ENCODE results near the gene JDP2.
A peak's percentile ranks its signal among the peaks of the same experiment; 100 is the strongest.

The JDP2 gene

DNA sequence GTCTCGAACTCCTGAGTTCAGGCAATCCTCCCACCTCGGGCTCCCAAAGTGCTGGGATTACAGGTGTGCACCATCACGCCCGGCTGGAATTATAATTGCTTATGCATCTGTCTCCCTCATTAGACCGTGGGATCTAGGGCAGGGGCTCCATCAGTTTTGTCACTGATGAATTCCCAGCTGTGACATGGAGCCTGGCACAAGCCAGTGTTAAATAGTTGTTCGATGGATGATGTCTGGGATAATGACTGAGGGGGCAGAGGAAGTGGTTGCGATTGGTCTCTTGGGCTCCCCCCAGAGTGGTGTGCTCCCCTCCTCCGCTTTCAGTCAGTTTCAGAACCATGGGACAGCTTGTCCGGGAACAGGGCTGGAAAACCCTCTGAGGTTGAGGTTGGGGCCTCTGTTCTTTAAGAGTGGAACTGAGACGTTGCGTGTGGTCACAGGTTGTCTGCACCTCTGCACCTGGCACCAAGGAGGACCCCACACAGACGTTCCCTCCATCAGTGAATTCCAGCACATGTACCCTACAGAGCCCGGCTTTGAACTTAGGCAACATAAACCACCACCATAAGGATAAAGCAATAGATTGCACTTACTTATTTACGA lies 63.7 kb downstream of the JDP2 start:
- DNase-seq: no peak

DNA sequence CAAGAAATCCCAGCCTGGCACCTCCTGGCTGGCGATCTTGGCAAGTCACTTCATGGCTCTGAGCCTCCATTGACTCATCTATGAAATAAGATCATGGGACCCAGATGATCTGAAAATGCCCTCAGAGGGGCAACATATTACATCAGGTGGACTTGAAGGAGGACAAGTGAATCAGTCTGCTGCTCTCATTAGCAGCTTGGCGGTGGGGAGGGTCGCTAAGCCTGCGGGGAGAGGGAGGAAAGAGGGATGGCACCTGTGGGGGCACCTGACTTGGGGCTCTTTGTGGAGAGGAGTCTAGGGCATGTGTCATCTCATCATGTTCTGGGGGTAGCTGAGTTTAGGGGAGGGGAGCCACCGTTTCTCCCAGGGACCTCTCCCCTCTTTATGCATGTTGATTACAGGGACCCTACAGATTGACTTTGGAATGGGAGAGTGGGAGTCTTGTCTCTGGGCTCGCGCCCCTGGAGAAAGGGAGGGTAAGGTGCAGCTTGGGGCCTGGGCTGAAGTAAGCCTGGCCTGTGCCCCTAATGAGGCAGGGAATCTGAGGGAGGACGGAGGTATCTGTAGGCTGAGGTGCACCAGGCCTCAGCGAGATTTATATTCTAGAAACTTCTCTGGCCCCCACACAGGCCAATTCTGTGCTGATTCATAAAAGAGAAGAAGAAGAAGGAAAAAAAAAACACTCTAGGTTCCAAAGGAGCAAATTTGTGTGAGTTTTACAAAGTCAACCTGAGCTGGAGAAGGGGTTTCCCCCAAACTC lies 65.2 kb downstream of the JDP2 start:
- no peak for DNase-seq

DNA sequence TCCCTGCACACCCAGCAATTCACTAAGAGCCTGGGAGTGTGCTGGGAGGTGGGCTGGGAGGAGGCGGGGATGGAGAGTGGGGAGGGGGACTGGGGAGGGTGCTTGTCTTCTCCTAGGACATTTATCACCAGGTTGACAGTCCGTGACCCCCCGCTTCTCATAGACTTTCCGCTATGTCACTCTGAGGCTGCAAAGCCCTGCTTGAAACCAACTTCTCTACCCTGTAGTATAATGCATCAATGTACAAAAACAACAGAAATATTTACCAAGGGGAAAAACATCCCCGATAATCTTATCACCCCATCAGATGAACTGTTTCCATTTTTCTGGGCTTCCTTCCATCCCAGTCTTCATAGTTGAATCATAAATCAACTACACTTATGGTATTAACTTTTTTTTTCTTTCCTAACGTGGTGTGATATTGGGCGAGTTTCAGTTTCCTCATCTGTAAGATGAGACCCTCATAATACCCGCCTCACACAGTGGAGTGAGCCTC lies 65.8 kb downstream of the JDP2 start:
- DNase-seq: no peak

DNA sequence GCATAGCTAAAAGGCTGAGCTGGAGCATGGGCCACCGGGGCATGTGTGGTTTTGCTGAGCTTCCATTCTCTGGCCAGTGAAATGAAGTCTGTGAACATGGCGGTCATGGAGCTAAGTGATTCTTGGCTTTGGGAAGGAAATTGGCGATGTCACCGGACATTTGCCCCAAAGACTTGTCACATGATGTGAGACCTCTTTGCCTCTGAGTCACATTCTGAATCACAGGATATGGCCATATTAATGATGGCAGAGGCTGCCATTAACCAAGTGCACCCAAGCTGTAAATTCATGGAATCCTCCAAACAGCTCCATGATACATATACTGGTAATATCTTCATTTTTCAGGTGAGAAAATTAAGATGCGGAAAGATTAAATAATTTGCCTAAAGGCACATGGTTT lies 67.1 kb downstream of the JDP2 start:
- DNase-seq: no peak

DNA sequence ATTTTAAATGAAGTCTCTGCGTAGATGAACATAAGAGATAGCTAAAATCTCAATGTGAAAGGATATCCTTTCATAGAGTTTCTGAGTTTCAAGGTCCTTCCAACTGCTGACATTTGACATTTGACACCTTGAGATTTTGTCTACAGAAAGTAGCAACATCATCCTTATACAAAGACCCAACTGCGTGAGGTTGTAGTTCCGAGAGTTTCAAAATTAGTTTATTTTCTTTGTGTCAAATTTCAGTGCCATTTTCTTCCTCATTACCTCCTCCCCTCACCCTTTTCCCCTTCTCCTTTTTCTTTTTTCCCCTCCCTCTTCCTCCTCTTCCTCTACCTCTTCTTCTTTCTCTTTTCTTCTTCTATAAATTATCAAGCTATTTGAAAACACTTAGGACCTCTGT lies 67.6 kb downstream of the JDP2 start:
- no peak for DNase-seq

DNA sequence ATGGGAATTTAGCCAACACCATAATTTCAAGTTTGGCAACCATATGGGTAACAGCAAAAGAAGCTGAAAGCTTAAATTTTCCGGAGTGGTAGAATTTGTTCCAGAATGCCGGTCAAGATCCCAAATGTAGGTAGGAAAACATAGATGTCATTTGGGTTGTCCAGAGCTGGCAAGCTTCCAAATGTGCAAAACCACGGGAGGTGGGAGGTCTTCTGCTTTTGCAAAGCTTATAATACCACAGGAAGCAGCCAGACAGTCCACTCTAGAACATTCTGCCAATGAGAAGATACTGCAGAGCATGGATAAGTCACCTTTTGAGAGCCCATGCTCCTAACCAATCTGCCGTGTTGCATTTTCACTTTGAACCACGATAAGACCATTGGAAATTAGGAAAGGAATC lies 68.1 kb downstream of the JDP2 start:
- no peak for DNase-seq

DNA sequence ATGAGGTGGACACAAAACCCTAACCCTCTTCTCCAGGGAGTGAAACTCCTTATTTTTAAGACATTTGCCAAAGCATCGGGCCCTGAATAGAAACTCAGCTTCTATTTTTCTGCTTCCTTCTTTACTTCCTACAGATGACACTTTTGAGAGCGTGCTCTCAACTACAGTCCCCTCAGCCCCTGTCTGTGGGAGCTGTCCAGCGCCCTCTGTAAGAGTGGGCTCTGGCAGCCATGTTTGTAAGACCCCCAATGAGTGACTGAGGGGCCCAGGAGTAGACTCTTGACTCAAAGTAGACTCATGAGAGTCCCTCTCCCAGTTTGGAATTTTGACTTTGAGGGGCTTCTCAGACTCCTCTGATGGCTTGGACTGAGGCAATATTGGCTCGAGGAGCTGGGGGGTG lies 68.9 kb downstream of the JDP2 start:
- no peak for DNase-seq

DNA sequence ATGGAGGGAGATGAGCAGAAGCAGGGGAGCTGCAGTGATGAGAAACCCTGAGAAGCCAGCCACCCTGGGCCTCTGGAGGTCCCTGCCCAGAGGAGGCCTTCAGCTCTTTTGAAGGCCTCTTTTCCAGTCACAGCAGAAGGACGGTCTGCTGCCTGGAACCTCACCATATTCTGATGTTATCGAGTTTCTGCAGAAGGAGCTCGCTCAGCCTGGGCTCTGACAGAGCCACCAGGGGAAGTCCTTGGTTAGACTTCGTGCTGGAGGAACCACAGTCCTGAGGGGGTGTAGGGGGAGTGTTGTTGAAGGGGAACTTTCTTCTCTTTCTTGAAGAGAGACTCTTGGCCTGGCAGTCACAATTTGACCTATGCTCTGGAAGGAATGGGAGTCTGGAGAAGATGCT lies 69.4 kb downstream of the JDP2 start:
- DNase-seq: peak; percentile 33

DNA sequence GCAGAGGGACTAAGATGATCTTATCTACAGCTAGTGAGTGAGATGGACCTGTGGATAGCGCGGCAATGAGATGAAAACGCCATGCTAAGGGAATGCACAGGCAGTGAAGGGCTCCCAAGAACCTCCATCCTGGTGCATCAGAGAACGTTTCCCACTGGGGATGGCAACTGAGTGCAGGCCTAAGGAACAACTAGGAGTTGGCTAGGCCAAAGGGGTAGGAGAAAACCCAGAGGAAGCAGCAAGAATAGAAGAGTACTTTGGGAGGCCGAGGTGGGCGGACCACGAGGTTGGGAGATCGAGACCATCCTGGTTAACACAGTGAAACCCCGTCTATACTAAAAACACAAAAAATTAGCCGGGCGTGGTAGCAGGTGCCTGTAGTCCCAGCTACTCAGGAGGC lies 69.9 kb downstream of the JDP2 start:
- DNase-seq: no peak

DNA sequence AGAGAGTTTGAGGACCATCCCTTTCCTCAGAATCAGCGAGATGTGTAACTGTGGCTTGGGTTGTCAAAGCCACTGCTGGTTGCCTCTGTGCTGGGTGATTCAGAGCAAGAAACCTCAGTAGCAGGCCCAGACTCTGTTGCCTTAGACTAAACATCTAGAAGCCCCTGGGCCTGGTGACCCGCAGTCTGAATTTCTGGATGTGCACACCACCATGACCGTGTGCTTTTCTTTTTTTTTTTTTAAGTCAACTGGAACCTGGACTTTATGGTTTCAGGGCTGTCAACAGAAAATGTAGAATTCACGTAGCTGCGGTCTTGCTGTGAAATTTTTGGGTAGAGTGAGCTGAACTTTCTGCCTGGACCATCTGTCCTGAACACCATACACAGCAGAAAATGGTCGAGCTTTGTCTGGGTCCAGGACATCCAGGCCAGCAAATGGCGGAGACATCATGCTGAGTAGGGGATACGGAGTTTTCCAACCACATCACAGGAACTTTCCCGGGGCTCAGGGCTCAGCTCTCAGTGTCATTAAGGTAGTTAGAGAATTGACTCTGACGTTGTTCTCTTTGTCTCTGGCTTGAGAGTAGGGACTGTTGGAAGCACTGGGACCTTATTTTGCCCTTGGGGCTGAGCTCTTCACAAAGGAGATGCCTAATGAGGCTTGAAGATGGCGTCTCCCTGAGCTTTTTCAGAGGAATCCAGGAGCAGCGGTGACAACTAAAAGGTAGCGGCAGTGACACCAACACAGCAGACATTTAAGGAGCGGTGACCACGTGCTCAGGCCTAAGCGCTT lies 71.5 kb downstream of the JDP2 start:
- no peak for DNase-seq

DNA sequence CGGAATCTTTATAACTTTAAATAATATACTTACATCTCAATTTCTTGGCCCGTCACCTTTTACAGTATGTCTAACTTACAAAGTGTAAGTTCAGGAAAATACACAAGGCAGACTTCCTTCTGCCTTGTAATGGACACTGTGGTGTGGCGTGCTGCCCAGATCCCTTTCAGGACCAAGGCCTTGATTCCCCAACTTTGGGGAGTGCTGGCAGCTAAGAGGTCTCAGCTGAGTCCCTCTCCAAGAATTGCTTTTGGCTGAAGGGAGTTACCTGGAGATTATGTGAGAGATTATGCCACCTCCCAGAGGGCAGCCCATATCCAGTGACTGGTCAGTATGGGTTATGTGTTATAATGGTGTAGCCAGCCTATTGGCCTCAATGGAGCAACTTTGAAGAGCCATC lies 73.3 kb downstream of the JDP2 start:
- no peak for DNase-seq

DNA sequence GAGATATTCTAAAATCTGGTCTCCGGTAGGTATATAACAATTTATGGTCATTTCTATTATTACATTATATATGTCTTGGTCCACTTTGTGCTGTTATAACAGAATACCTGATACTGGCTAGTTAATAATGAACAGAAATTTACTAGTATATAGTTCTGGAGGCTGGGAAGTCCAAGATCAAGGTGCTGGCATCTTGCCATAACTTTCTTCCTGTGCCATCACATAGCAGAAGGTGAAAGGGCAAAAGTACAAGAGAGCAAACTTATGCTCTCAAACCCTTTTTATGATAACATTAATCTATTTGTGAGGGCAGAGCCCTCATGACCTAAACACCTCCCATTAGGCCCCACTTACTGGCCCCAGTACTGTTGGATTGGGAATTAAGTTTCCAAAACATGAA lies 76.6 kb downstream of the JDP2 start:
- DNase-seq: no peak

DNA sequence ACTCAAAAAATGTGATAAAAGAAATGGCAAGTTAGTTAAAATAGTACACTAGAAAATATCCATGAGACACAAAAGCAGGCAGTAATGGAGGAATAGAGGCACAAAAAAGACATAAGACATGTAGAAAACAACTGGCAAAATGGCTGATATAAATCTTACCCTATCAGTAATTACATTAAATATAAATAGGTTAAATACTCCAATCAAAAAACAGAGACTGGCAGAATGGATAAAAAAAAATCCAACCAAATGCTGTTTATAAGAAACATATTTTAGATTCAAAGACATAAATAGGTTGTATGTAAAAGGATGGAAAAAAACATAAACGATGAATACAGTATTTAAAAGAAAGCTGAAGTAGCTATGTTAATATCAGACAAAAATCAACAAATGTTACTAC lies 79.1 kb downstream of the JDP2 start:
- no peak for DNase-seq

DNA sequence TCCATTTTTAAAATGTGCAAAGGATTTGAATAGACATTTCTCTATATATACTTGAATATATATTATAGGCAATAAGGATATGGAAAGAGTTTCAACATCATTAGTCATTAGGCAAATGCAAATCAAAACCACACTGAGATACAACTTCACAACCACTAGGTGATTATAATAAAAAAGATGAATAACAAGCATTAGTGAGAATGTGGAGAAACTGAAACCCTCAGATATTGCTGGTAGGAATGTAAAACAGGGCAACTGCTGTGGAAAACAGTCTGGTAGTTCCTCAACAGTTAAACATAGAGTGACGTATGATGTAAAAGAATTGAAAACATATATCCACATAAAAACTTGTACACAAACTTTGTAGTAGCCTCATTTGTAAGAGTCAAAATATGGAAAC lies 82.7 kb downstream of the JDP2 start:
- no peak for DNase-seq

DNA sequence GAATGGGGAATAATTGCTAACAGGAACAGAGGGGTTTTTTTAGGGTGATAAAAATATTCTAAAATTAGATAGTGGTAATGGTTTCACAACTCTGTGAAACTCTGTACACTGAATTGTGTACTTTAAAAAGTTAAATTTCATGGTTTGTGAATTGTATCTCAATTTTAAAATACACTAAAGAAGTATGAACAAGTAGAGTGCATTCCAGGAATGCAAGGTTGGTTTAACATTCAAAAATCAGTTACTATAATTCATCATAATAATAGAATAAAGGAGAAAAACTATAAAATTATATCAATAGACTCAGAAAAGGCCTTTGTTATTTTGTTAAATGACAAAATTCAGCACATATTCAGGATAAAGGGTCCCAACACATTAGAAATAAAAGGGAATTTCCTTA lies 83.4 kb downstream of the JDP2 start:
- DNase-seq: no peak

DNA sequence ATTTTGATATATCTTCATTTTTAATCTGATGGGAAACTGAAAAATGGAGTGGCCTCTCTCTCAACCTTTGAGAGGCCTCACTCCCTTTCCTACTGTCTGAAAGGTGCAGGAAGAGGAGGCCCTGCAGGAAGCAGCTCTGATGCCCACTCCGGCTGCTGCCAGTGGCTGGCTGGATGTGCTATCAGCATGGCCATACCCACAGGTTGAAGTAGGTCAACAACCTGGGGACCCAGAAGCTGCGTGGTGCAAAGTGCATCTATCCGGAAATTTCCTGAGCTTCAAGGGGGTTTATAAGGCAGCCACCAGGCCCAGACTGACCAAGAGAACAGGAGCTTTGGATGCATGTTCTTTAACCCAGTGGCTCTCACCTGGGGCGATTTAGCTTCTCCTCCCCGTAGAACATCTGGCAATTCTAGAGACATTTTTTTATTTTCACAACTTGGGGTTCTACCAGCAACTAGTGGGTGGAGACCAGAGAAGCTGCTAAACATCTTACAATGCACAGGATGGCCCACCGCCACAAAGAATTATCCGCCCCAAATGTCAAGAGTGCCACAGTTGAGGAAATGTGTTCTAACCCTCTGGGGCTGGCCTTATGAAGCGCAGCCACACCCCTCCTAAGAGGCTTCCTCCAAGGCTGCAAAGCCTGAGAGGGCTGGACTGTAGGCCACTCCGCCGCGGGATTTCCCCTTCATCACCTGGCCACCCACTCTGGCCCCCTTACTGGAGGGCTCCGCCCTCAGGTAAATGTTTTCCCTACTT lies 86.3 kb downstream of the JDP2 start:
- DNase-seq: peak; percentile 41

DNA sequence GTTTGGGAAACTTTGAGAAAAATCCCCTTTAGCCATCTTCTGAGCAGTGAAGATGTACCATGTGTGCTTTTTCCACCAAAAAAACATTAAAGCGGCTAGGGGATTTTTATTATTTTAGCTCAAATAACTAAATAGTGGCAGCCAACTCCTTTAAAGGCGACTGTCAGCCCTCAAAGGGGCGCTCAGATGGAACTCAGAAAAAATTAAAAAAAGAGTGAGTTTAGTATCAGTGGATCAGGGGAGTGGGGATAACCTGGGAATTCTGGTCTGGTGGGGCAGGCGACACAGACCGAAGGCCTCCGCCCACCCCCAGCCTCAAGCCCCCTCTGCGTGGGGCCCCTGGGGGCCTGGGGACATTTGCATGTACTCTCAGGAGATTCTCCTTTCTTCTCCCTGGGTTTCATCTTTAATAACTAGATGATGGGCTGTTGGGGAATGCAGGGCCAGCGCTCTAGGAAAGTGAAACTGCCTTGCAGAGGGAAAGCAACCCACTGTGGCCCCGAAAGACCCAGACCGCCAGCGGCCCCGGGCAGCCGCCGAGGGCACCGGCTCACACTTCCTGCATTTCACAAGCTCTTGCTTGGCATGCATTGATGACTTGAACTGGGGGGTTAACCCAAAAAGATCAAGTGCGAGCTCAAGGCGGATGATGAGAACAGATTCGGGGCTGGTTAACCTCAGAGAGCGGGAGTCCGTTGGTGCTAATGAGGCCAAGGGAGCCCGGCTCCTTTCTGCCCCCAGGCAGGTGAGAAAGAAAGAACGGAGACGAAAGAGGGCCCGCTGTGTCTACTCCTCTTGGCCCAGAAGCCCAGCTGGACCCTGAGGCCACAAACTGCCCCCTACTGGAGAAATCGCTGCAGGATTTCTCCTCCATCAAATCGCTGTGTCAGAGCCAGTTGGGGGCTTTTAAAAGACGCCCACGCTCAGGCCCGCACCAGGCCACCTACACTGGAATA lies 87.1 kb downstream of the JDP2 start:
- DNase-seq: peak; percentile 55

DNA sequence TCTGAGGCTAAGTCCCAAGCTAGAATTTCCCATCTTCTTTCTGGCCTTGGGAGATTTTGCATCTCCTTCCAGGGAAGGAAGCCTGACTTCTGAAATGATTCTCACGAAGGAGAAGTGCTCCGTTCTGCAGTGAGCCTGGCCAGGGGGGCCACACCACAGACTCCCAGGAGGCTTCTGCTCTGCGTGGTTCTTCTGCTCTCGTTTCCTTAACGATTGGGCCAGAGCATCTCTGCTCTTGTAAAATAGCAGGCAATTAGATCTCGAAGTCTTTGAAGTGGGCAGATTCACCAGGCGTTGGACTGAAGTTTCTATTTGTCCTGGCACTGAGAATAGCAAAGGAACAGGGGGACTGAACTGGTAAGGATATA lies 87.8 kb downstream of the JDP2 start:
- DNase-seq: no peak

DNA sequence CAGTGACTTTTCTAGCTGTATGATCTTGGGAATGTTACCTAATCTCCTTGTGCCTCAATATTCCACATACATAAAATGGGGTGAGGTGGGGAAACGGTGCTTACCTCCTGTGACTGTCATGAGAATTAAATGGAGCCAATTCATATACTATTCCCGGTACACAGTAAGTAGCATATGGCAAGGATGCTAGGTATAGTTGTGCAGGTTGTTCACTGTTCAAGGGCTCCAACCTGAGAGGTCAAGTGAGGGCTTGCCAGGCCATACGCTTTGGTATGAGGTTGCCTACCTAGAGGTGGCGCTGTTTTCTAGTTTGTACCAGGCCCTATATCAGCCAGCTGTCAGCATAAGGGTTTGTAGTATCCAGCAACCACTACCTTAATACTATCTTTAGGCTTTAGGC lies 90.8 kb downstream of the JDP2 start:
- DNase-seq: peak; percentile 44

DNA sequence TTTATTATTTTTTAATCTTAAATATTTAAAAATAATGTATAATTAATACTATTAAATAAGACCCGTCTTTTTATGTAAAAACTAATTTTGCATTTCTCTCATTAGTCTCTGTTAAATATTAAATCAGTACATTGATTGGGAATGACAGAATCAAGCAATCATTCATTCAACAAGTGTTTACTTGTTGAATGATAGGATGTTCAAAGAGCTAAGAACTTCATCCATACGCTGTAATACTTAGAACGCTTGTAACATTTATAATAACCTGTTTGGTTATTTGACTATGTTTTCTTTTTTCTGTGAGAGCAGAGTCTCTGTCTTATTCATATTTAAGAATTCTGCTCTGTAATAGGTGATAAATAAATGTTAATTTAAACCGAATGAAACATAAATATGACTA lies 91.6 kb downstream of the JDP2 start:
- DNase-seq: no peak

DNA sequence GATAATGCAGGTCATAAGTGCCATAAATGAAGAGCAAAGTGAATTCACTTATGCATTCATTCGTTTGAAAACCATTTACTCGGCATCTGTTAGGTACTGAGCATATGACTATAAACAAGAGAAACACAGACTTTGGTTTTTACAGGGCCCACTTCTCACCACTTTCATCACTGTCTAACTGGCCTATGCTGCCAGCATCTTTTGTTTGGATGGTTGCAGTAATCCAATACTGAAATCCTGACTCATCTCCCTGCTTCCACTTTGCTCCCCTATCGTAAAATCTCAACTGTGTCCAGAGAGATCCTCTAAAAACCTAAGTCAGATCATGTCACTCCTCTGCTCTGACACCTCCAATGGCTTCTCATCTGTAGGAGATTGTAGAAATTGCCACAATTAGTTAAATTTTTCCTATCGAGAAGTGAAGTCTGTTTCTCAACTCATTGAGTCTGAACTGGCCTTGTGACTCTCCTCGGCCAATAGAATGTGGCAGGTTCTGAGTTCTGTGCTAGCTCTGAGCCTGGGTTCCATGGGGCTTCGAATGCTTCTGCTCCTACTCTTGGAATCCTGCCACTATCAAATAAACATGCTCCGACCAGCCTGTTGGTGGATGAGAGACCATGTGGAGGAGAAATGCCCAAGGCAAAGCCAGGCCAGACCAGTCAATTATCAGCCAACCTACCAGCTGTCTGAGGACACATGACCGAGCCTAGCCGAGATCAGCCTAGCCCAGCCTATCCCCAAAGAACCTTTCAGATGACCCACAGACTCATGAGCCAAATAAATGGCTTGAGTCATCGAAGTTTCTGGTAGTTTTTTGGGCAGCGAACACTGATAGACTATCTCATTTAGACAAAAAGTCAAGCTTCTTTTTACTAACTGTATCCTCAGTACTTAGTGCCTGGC lies 92.3 kb downstream of the JDP2 start:
- DNase-seq: no peak

All from activated naive CD4-positive, alpha-beta T cell treated with Interleukin-2 at 50 U/mL for 16 hours (primary cell).